Measurements from ENCODE around the gene PEX11A.

Gene PEX11A

GRCh38 chr15:89674526-89674925 is 16.0 kb downstream of the PEX11A start:
- no peak for DNase-seq

- DNase-seq = no peak
These were observed 17.4 kb downstream of the PEX11A start for GRCh38 chr15:89673165-89673512.

- no peak for DNase-seq
These were observed 18.1 kb downstream of the PEX11A start for GRCh38 chr15:89672221-89673164.

- no peak for DNase-seq
These were observed 18.9 kb downstream of the PEX11A start for GRCh38 chr15:89671687-89672086.

- DNase-seq = no peak
These were observed 19.5 kb downstream of the PEX11A start for GRCh38 chr15:89670971-89671560.

GRCh38 chr15:89669941-89670340 is 20.6 kb downstream of the PEX11A start:
- no peak for DNase-seq

GRCh38 chr15:89669309-89669865 is 21.2 kb downstream of the PEX11A start:
- no peak for DNase-seq

GRCh38 chr15:89668171-89668570 is 22.4 kb downstream of the PEX11A start:
- DNase-seq = no peak

GRCh38 chr15:89667706-89667960 is 22.9 kb downstream of the PEX11A start:
- no peak for DNase-seq

- DNase-seq = no peak
These were observed 23.5 kb downstream of the PEX11A start for GRCh38 chr15:89666858-89667705.

GRCh38 chr15:89666184-89666857 is 24.2 kb downstream of the PEX11A start:
- no peak for DNase-seq

GRCh38 chr15:89665449-89666181 is 24.9 kb downstream of the PEX11A start:
- DNase-seq = no peak

GRCh38 chr15:89664441-89665350 is 25.9 kb downstream of the PEX11A start:
- DNase-seq = no peak

- DNase-seq = no peak
These were observed 27.5 kb downstream of the PEX11A start for GRCh38 chr15:89662893-89663626.

GRCh38 chr15:89660556-89660955 is 30.0 kb downstream of the PEX11A start:
- DNase-seq = no peak

- no peak for DNase-seq
These were observed 31.3 kb downstream of the PEX11A start for GRCh38 chr15:89659295-89659694.

GRCh38 chr15:89657686-89658200 is 32.8 kb downstream of the PEX11A start:
- no peak for DNase-seq

- DNase-seq = no peak
These were observed 34.3 kb downstream of the PEX11A start for GRCh38 chr15:89656116-89656815.

Measured in stimulated activated CD4-positive, alpha-beta T cell treated with anti-CD3 and anti-CD28 coated beads, Interleukin-4, amount 100 ng/mL, for 1 hour (primary cell).